Lung (tissue), 12 donors: ENCODE results near the gene PARD6G. TPM values are rescaled to one million over a fixed set of nuclear protein-coding genes. Genes with fewer than 3 reads are reported as not detected.

ENCODE experiments used
- ATAC-seq: fragments of 200-7000 bp; cut with Tn5 transposase; one replicate; pipeline ENCODE4 v1.9.1; 2020; ENCODE audit warnings: moderate number of reproducible peaks; ENCODE audit not compliant: insufficient read depth, low FRiP score
- DNase-seq, 3 donors: peaks; one replicate each; pipeline ENCODE4 v3.0.0-alpha.2; 2013 to 2017
- H3K27ac ChIP-seq, 2 donors: one replicate each; pipeline ENCODE4 v1.5.1; 2013; ENCODE audit warnings: mild to moderate bottlenecking in 2 of 2, moderate library complexity in 2 of 2, control low read depth in 1 of 2, inconsistent platforms in 1 of 2, low read depth in 1 of 2, low read length in 1 of 2
- H3K27me3 ChIP-seq, 3 donors: one replicate each; pipeline ENCODE4 v1.5.1; 2013; ENCODE audit warnings: low read length in 2 of 3; ENCODE audit not compliant: control insufficient read depth in 3 of 3, insufficient read depth in 3 of 3
- H3K36me3 ChIP-seq, 4 donors: one replicate each; pipeline ENCODE4 v1.5.1; 2013; ENCODE audit warnings: low read length in 4 of 4, mild to moderate bottlenecking in 1 of 4, moderate library complexity in 1 of 4; ENCODE audit not compliant: control insufficient read depth in 4 of 4, insufficient read depth in 4 of 4
- H3K4me1 ChIP-seq, 5 donors: one replicate each; pipeline ENCODE4 v1.5.1; 2013; ENCODE audit warnings: low read length in 5 of 5, mild to moderate bottlenecking in 2 of 5, moderate library complexity in 1 of 5; ENCODE audit not compliant: control insufficient read depth in 5 of 5, insufficient read depth in 5 of 5
- H3K4me3 ChIP-seq: one replicate; pipeline ENCODE4 v1.5.1; 2013; ENCODE audit warnings: mild to moderate bottlenecking, control low read depth, moderate library complexity
- H3K9ac ChIP-seq, 2 donors: one replicate each; pipeline ENCODE4 v1.5.1; 2013; ENCODE audit warnings: low read length in 2 of 2, control low read depth in 1 of 2; ENCODE audit not compliant: insufficient read depth in 1 of 2
- H3K9me3 ChIP-seq, 4 donors: one replicate each; pipeline ENCODE4 v1.5.1; 2013; ENCODE audit warnings: low read length in 3 of 4, mild to moderate bottlenecking in 1 of 4, moderate library complexity in 1 of 4; ENCODE audit not compliant: control insufficient read depth in 4 of 4, insufficient read depth in 3 of 4
- WGBS, 2 donors: extraction: QIAGEN DNeasy Blood & Tissue Kit; methylation state at CpG; one replicate each; pipeline ENCODE4 v1.1.7; 2013; 5-methylcytosine and 5-hydroxymethylcytosine counted together
- polyA plus RNA-seq, 2 donors: library from polyadenylated mRNA; stranded (reverse); fragments of 200-250 nt; gene quantifications; one replicate each; pipeline ENCODE4 v1.2.1, GENCODE V29; 2013
- total RNA-seq, 2 donors: library from RNA; depleted of rRNA in 1 of 2; stranded (reverse); fragments of >200 nt in 1 of 2; gene quantifications; one replicate each; pipeline ENCODE4 v1.2.1, GENCODE V29; 2014 to 2021
- TF ChIP-seq, protein P1 (sequence below): IDR thresholded peaks from 2 replicates; pipeline ENCODE4 v1.5.1; 2012; ENCODE audit warnings: mild to moderate bottlenecking; ENCODE audit errors: control extremely low read depth, extremely low read depth
- donor health status: control.
- donor health status: control.
- donor health status: Bipolar disorder and iron deficiency.
- donor health status: healthy.
- donor health status: DM: yes; HTN: yes; CAD: no.

Gene PARD6G
- total and polyA plus RNA-seq, 4 donors: 1.8 to 9.8 (median 3.1) TPM

DNA sequence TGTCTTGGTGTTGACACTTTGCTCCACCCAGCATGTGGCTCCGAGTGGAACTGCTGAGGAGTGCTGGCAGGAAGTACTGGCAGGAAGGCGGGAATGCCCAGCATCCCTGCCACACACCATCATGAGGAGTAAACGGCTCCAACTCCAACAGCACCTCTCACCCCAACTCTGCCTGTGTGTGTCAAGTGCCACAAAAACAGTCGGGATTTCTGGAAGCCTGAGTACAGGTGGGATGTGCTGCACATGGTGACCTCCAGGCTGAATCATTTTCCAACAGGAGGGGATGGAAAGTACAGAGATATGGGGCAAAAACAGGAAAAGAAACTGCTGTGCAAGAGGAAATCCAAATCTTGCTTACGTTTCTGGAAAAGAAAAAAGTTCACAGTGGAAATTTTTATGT, 53.6 kb downstream of the PARD6G start:
- peaks cover 0 to 21% (median 0%) of the 10 kb centered on the region in 5 donors for H3K4me1 ChIP-seq
- peaks cover 0 to 3% (median 0%) of the 10 kb centered on the region in 4 donors for H3K36me3 ChIP-seq
- no peak overlapping the region for H3K27ac ChIP-seq
- H3K4me3 ChIP-seq: no peak overlapping the region
- H3K27me3 ChIP-seq: no peaks in the 10 kb centered on the region
- DNase-seq: peak in 2 of 3 donors; percentile 20 to 31
- H3K9me3 ChIP-seq: no peaks in the 10 kb centered on the region
- 53 to 55% methylated on average over 5 of the region's 5 CpGs for WGBS, 2 donors
- ATAC-seq: no peak
- TF ChIP-seq, protein P1, sequence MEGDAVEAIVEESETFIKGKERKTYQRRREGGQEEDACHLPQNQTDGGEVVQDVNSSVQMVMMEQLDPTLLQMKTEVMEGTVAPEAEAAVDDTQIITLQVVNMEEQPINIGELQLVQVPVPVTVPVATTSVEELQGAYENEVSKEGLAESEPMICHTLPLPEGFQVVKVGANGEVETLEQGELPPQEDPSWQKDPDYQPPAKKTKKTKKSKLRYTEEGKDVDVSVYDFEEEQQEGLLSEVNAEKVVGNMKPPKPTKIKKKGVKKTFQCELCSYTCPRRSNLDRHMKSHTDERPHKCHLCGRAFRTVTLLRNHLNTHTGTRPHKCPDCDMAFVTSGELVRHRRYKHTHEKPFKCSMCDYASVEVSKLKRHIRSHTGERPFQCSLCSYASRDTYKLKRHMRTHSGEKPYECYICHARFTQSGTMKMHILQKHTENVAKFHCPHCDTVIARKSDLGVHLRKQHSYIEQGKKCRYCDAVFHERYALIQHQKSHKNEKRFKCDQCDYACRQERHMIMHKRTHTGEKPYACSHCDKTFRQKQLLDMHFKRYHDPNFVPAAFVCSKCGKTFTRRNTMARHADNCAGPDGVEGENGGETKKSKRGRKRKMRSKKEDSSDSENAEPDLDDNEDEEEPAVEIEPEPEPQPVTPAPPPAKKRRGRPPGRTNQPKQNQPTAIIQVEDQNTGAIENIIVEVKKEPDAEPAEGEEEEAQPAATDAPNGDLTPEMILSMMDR: no peak
- H3K9ac ChIP-seq: no peak overlapping the region

DNA sequence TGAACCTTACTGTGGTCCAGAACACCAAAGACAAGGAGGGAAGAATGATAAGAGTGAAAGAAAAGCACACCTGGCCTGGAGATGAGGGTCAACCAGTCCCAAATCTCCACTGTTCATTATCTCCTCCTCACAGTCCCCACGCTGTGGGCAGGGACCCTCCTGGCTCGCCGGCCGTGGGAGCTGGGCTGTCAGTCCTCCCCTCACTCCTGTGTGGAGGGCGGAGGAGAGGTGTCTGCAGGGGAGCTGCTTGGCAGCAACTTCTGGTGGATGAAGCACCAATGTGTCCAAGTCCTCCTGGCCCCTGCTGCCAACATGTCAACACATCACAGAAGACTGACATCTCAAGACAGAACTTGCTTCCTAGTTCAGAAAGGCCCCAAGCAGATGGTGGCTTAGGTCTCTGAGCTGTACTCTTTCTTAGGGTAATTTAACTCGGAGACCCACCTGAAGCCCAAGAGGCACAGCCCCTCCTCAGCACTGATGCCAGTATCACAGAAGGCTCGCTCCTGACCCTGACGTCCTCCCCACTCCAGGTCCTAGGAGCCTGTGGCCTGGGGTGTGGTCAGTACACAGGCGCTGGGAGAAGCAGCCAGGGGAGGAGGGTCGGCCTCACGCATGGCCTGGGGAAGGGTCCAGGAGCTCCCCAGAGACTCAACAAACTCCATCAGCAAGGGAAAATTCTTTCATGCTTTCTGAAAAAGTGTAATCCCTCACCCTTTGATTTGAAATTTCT, 54.5 kb downstream of the PARD6G start:
- H3K27ac ChIP-seq: no peak overlapping the region
- DNase-seq (no peak), ATAC-seq (no peak)
- no peak overlapping the region for H3K9ac ChIP-seq
- H3K9me3 ChIP-seq: no peaks in the 10 kb centered on the region
- peaks cover 0 to 3% (median 0%) of the 10 kb centered on the region in 4 donors for H3K36me3 ChIP-seq
- TF ChIP-seq, protein P1: no peak
- H3K27me3 ChIP-seq: no peaks in the 10 kb centered on the region
- 83 to 94% methylated on average over 11 of the region's 11 CpGs for WGBS, 2 donors
- no peak overlapping the region for H3K4me3 ChIP-seq
- peaks cover 0 to 15% (median 0%) of the 10 kb centered on the region in 5 donors for H3K4me1 ChIP-seq

DNA sequence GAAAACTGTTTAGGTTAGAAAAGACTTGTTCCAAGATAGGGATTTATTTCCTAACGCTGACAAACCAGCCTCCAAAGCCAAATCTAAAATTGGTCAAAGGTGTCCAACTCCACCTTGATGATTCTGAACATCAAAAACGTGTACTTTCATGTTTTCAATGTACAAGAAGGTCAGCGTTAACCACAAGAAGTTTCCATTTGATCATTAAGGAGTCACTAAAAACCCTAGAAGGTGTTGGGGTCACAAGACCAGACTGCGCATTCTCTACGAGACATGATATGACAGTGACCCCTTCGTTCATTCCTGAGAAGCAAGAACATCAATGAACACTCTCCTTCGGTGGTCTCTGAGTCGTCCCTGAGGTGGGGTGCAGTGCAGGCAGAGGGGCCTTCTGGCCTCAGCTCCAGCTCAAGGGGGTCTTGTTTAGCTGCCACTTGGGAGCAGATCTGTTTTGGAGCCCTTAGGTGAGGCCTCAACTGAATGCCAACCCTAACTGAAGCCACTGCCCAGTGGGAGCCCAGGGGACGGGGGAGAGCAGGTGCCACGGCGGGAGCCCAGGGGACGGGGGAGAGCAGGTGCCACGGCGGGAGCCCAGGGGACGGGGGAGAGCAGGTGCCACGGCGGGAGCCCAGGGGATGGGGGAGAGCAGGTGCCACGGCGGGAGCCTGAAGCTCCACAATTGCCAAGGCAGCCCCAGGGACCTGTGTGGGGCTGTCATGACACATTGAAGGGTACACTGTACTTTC, 55.2 kb downstream of the PARD6G start:
- no peak overlapping the region for H3K4me3 ChIP-seq
- TF ChIP-seq, protein P1: no peak
- DNase-seq (no peak), ATAC-seq (no peak)
- H3K9ac ChIP-seq: no peak overlapping the region
- H3K27ac ChIP-seq: no peak overlapping the region
- 88 to 89% methylated on average over 17 to 19 of the region's 19 CpGs for WGBS, 2 donors
- no peaks in the 10 kb centered on the region for H3K9me3 ChIP-seq
- H3K36me3 ChIP-seq: peaks cover 0 to 3% (median 0%) of the 10 kb centered on the region in 4 donors
- H3K27me3 ChIP-seq: no peaks in the 10 kb centered on the region
- H3K4me1 ChIP-seq: peaks cover 0 to 8% (median 0%) of the 10 kb centered on the region in 5 donors
